Dermis blood vessel endothelial cell (primary cell): ENCODE data around the gene EIF2B1. TPM values are rescaled to one million over a fixed set of nuclear protein-coding genes. Genes with fewer than 3 reads are reported as not detected.

Experiments used
- DNase-seq: peaks from one replicate; pipeline ENCODE4 v3.0.0; 2010
- total RNA-seq: library from RNA; depleted of rRNA; stranded (reverse); fragments of >200 nt; gene quantifications from 2 replicates; pipeline ENCODE4 v1.2.3, GENCODE V29; 2014

Gene EIF2B1
- 77.3 and 96.1 TPM in 2 replicates for total RNA-seq

GRCh38 chr12:123633379-123634141 is at the start of gene EIF2B1, which contains the start of gene GTF2H3:
Gene EIF2B1 (minus strand): TSS chr12:123633686. CDS start chr12:123633557, 129 bp downstream.
Gene GTF2H3 (plus strand): TSS chr12:123633829. CDS start chr12:123633860, 31 bp downstream.
- DNase-seq: peak; percentile 97

DNA sequence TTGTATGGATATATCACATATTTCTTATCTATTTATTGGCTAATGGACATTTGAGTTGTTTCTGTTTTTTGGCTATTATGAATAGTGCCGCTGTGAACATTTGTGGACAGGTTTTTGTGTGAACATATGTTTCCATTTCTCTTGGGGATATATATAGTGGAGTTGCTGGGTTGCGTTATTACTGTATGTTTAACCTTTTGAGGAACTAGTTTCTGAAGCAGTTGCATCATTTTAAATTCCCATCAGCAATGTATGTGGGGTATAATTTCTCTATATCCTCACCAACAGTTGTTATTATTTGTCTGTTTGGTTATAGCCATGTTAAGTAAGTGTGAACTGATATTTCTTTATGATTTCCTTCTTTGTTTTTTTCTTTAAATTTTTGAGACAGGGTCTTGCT is 48.1 kb upstream of the EIF2B1 start:
- no peak for DNase-seq

- no peak for DNase-seq
Observed at GRCh38 chr12:123678981-123679380, 45.5 kb upstream of the EIF2B1 start.

GRCh38 chr12:123676616-123677320 is 43.3 kb upstream of the EIF2B1 start:
- peak; percentile 38 for DNase-seq

GRCh38 chr12:123675436-123675835 is 42.0 kb upstream of the EIF2B1 start:
- DNase-seq: no peak

- DNase-seq: no peak
Observed at GRCh38 chr12:123671876-123672275, 38.4 kb upstream of the EIF2B1 start.

DNA sequence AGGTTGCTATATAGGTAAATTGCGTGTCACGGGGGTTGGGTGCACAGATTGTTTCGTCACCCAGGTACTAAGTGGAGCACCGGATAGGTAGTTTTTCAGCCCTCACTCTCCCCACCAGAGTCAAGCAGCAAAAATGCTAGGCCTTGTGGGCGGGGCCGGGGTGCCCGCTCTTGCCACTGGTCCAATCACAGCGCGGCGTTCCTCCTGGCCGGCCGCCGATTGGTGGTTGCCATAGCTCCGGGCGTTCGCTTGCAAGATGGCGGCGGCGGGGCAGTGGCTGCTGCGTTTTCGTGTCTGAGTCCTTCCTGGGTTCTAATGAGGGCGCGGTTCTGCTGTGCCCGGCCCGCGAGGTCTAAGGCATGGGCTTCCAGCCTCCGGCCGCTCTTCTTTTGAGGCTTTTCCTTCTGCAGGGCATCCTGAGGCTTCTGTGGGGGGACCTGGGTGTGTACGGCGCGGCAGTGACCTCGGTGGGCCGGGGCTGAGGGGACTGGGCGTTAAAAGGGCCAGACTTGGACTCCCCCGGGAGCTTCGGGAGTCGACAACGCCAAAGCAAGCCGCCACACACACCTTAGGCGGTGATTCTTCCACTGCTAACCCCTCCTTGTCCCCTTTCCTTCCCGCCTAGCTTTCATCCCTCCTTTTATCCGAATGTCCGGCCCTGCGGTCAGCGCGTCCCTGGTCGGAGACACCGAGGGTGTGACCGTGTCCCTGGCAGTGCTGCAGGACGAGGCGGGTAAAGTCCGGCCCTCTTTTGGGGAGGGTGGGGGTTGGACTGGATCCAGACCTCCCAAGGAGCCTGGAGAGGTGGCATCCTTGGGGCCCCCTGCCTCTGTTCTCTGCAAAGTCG is 37.6 kb upstream of the EIF2B1 start, which contains the start of gene TCTN2:
TCTN2 (plus strand) TSS at position 232 of the 847 bp plus-strand sequence; CDS start at position 360, 128 bp downstream.
- DNase-seq: peak; percentile 94

DNA sequence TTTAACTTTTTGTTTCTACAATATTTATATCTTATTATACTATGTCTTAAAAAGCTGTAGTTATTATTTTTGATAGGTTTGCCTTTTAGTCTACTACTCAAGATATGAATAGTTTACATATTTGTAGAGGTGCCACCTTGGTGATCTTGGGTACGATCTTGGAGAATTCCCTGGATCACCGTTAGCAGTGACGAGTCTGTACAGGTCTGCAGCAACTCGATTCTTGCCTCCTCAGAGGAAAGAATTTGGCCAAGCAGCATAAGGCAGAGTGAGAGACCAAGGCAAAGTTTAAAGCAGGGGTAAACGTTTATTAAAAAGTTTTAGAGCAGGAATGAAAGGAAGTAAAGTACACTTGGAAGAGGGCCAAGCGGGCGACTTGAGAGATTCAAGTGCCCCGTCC is 34.3 kb upstream of the EIF2B1 start:
- no peak for DNase-seq

GRCh38 chr12:123659996-123660727 is 26.7 kb upstream of the EIF2B1 start:
- peak; percentile 17 for DNase-seq

DNA sequence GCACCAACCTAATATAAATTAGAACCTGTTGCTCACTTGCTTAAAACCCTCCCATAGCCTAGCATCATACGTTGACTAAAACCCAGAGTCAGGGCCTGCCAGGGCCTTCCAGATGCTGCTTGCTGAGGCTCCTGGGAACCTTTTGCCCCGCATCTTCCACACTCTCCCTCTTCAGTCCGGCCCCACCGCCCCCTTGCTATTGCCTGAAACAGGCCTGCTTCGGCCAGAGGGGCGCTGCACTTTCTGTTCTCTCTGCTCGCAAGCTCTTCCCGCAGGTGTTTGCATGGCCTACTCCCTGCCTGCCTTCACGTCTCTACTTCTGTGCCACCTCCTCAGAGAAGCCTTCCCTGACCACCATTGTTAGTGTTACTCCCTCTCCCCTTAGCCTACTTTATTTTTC is 23.7 kb upstream of the EIF2B1 start:
- no peak for DNase-seq

GRCh38 chr12:123656392-123656791 is 22.9 kb upstream of the EIF2B1 start:
- no peak for DNase-seq

GRCh38 chr12:123655420-123655819 is 21.9 kb upstream of the EIF2B1 start:
- no peak for DNase-seq

DNA sequence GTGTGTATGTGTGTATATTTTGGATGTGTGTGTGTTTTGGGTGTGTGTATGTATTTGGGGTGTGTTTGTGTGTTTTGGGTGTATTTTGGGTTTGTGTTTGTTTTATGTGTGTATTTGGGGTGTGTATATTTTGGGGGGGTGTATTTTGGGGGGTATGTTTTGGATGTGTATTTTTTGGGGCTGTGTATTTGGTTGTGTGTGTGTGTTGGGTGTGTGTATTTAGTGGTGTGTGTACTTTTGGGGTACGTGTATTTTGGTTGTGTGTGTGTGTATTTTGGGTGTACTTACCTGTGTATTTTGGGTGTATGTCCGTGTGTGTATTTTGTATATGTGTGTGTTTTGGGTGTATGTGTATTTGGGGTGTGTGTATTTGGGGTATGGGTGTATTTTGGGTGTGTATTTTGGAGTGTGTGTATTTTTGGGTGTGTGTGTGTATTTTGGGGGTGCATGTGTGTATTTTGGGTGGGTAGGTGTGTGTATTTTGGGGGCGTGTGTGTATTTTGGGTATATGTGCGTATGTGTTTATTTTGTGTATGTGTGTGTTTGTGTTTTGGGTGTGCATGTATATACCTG is 20.7 kb upstream of the EIF2B1 start:
- no peak for DNase-seq

DNA sequence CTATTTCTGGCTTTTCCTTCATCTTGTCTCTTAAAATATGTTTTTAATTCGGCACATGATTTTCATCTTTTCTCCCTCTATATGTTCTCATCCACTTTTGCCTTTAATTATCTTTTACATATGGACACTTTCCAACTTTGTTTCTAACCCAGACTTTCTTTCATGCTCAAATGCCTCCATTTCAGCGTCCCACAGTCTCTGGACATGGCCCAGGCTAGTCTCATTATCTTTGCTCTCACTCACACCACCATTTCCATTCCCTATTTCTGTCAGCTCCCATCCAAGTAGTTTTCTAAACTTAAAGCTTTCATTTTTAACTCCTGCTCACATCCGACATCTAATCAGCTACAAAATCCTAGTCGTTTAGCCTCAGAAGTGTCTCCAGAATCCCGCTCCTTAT is 14.9 kb upstream of the EIF2B1 start:
- DNase-seq: no peak

- no peak for DNase-seq
Observed at GRCh38 chr12:123645878-123646277, 12.4 kb upstream of the EIF2B1 start.

GRCh38 chr12:123645380-123645779 is 11.9 kb upstream of the EIF2B1 start:
- DNase-seq: no peak

- DNase-seq: no peak
Observed at GRCh38 chr12:123643911-123644310, 10.4 kb upstream of the EIF2B1 start.

DNA sequence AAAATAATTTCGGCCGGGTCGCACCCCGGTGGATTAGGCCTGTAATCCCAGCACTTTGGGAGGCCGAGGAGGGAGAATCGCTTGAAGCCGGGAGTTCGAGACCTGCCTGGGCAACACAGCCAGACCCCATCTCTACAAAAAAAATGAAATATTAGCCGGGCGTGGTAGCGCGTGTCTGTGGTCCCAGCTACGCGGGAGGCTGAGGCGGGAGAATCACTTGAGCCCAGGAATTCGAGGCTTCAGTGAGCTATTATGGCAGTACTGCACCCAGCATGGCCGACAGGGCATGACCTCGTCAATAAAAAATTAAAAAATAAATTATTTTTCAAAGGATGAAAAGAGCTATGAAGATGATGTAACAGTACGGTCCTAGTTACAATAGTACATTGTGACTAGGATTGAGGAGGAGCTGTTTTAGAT is 666 bp upstream of the EIF2B1 start:
- no peak for DNase-seq

DNA sequence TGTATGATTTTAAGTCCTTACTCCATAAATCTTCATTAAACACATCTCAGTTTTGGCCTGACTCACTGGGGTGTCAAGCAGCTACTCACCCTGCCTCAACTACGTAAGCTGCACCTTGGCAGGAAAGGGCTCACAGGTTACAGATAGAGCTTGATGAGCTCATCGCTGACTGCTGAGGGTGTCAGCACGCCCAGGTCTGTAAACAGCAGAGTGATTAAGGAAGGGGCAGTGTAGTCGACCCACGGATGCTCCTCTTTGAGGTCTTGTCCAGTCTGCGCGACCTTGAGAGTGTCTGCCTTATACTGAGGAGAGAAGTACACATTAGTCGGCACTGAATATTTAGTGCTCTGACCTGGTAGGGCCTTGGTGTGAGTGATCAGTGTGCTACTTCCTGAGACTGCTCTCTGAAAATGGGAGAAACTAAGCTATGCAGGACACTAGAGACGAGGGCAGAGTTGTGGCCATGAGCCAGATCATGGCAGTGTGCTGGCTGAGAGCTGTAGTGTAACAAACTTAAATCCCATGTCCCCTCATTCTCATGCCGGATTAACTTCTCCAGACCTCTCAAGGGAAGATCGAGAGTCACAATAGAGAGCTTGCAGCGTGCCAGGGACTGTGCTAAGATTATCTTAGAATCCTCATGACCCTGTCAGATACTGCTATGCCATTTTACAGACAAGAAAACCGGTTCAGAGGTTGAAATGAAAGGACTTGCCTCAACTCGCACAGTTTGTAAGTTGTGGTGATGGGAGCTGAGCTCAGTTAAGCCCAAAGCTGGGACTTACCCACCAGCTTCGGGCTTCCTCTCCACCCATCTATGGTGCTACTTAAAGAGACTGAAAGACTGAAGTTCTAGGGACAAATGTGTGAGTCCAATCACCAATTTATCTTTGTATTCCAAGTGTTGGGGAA is 11.6 kb downstream of the EIF2B1 start:
- no peak for DNase-seq

DNA sequence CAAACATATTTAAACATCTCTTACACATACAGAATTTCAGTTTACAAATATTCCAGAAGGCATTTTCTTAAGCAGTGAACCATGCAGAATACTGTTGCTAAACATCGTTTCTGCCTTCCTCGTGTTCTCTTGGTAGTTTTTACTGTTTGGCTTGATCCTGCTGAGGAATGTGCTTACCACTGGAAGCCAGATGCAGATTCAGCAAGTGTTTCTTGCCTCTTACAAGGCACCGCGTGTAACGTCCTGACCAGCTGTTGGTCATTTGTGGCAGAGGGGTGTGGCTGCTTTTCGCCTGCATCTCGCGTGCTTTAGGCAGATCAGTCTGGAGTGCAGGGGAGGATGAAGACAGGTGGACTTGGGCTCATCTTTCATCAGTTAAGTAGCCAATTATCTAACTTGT is 12.4 kb downstream of the EIF2B1 start:
- no peak for DNase-seq

- no peak for DNase-seq
Observed at GRCh38 chr12:123617580-123617979, 15.9 kb downstream of the EIF2B1 start.
